NCI-H510A (cell line): ENCODE data around the gene HPF1.
"Not testable (repeated sequence)": the region's sequence is repeated elsewhere in the genome, so short reads cannot be mapped to it uniquely, and the experiment has no call there.

Experiments
- DNase-seq: peaks from one replicate; lab custom pipeline; 2025; lab: John Stamatoyannopoulos, UW

HPF1 gene

GRCh38 chr4:169757575-169758184, at the start of gene HPF1:
HPF1 (minus strand) TSS chr4:169757944; CDS start chr4:169757877, 67 bp downstream.
- DNase-seq: peak; percentile 73

GRCh38 chr4:169806770-169807169, 49.0 kb upstream of the HPF1 start:
- not testable (repeated sequence) for DNase-seq

- no peak for DNase-seq
These were observed 45.7 kb upstream of the HPF1 start for GRCh38 chr4:169803413-169803812.

GRCh38 chr4:169802873-169803272, 45.1 kb upstream of the HPF1 start:
- no peak for DNase-seq

GRCh38 chr4:169800541-169800940, 42.8 kb upstream of the HPF1 start:
- no peak for DNase-seq

- DNase-seq: no peak
These were observed 41.5 kb upstream of the HPF1 start for GRCh38 chr4:169799260-169799659.

GRCh38 chr4:169795585-169795984, 37.8 kb upstream of the HPF1 start:
- no peak for DNase-seq

- DNase-seq: peak; percentile 28
These were observed 33.9 kb upstream of the HPF1 start for GRCh38 chr4:169791527-169792156.

- no peak for DNase-seq
These were observed 33.3 kb upstream of the HPF1 start for GRCh38 chr4:169791062-169791461.

- DNase-seq: no peak
These were observed 17.0 kb upstream of the HPF1 start for GRCh38 chr4:169774466-169775445.

GRCh38 chr4:169773889-169774288, 16.1 kb upstream of the HPF1 start:
- DNase-seq: no peak

- not testable (repeated sequence) for DNase-seq
These were observed 13.9 kb upstream of the HPF1 start for GRCh38 chr4:169771556-169772080.

- DNase-seq: no peak
These were observed 12.7 kb upstream of the HPF1 start for GRCh38 chr4:169770416-169770815.

GRCh38 chr4:169768385-169768784, 10.6 kb upstream of the HPF1 start:
- no peak for DNase-seq

GRCh38 chr4:169766741-169767140, 9.0 kb upstream of the HPF1 start:
- DNase-seq: no peak

- no peak for DNase-seq
These were observed 8.1 kb upstream of the HPF1 start for GRCh38 chr4:169765835-169766234.

- DNase-seq: no peak
These were observed 4.1 kb upstream of the HPF1 start for GRCh38 chr4:169761846-169762245.

GRCh38 chr4:169758401-169758962, 738 bp upstream of the HPF1 start:
- no peak for DNase-seq

GRCh38 chr4:169756971-169757574, 671 bp downstream of the HPF1 start:
- no peak for DNase-seq

- DNase-seq: no peak
These were observed 12.5 kb downstream of the HPF1 start for GRCh38 chr4:169745291-169745690.

- DNase-seq: no peak
These were observed 13.1 kb downstream of the HPF1 start for GRCh38 chr4:169744601-169745000.

GRCh38 chr4:169741569-169741968, 16.2 kb downstream of the HPF1 start:
- no peak for DNase-seq
